Left colon (tissue), 2 donors: ENCODE data around the gene NOP56. TPM values are rescaled to one million over a fixed set of nuclear protein-coding genes. Genes with fewer than 3 reads are reported as not detected.
A peak's percentile ranks its signal among the peaks of the same experiment; 100 is the strongest.

Source experiments
- ATAC-seq: fragments of 200-7000 bp; cut with Tn5 transposase; one replicate; pipeline ENCODE4 v1.9.1; 2020; ENCODE audit warnings: mild to moderate bottlenecking, moderate library complexity
- DNase-seq, 2 donors: peaks; one replicate each; pipeline ENCODE4 v3.0.0-alpha.2; 2020
- intact Hi-C, 2 donors: fragments of 100-400 bp; cut with DNase I in 1 of 2; cut with micrococcal nuclease in 1 of 2; formaldehyde crosslinking; loops; one replicate each; pipeline versions ENCODE4 v1.11.2 to v1.14.0; 2022; cut with DNase I, micrococcal nuclease
- long read RNA-seq: library from polyadenylated mRNA; unstranded; transcript quantifications from one replicate; pipeline ENCODE4 v2.0.0, GENCODE V29; 2021
- total RNA-seq, 2 donors: library from RNA; stranded (reverse); fragmentation: NEBNext Ultra II Directional; extraction: Animal tissue kit (Norgen Biotek cat#: 25700); gene quantifications; one replicate each; pipeline ENCODE4 v1.2.1, GENCODE V29; 2021
- donor health status: DM: no; HTN: no; CAD: no.
- donor health status: DM: yes; HTN: yes; CAD: no.

The NOP56 gene, protein sequence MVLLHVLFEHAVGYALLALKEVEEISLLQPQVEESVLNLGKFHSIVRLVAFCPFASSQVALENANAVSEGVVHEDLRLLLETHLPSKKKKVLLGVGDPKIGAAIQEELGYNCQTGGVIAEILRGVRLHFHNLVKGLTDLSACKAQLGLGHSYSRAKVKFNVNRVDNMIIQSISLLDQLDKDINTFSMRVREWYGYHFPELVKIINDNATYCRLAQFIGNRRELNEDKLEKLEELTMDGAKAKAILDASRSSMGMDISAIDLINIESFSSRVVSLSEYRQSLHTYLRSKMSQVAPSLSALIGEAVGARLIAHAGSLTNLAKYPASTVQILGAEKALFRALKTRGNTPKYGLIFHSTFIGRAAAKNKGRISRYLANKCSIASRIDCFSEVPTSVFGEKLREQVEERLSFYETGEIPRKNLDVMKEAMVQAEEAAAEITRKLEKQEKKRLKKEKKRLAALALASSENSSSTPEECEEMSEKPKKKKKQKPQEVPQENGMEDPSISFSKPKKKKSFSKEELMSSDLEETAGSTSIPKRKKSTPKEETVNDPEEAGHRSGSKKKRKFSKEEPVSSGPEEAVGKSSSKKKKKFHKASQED
- 10 to 100 TPM; 70.9 to 85.3 TPM for total RNA-seq
- long read RNA-seq, transcript NOP56-201 (12 exons, 2,400 nt) = major isoform, 14 of 27 reads
- long read RNA-seq, partial matches to known transcripts = 10 of 27 reads
- long read RNA-seq, other reads (novel, unspliced or antisense) = 3 of 27 reads

DNA sequence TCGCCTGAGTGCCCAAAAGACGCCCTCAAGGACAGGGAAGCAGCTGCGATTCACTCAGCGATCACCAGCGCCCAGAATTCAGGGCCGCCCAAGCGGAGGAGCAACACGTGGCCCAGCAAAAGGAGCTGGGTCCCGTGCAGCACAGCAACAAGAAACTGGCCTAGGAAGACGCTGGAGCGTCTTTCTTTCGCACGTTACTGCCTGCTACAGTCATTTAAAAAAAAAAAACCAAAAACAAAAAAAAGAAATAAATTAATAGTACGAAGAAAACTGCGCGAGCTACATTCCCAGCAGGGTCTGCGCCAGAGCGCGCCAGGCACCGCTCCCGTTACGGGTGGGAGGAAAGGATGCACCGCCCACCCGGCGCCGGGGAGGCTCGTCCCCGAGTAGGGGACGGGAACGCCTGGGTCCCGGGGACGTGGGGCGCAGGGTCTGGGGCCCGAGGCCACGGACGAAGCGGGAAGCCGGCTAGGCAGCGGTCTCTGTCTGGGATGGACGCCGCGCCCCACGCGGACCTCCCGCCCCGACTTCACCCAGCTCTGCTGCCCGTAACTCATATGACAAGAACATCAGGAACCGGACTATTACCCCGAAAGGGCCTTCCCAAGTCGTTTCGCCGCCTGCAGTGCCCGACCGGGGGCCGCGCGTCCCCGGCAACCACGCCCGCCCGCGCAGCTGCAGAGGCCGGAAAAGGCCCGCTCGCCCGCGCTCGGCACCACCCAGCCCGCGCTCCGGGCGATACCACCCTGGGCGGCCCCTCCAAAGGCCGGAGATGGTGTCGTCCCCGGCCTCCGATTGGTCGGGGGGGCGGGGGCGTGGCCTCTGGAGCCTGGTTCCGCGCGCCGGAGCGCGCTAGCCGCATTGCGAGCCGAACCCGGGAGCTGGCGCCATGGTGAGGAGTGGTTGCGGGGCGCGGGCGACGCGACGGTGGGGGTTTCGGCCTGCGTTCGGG, at the start of gene NOP56:
NOP56 (plus strand) TSS at position 861 of the 952 bp plus-strand sequence; CDS start at position 890, 29 bp downstream.
- intact Hi-C loops = no loop called here
- DNase-seq (peak; percentile 87 to 95), ATAC-seq (peak; percentile 95)

DNA sequence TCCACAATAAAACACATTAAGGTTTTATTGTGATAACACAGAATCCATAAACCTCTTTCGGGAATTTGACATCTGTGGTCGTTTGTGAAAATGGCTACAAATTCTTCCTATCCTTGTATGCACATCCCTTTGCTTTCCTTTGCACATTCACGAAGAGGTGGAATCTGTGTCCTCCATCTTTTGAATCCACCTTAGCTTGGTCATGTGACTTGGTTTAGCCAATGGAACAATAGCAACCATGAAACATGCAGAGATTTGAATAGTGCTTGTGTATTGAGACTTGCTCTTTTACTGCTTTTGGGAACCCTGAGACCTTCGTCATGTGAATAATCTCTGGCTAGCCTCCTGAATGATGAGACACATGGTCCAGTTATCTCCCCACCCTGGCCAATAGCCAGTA, 49.7 kb upstream of the NOP56 start:
- intact Hi-C loops = no loop called here
- no peak for ATAC-seq
- DNase-seq = no peak

DNA sequence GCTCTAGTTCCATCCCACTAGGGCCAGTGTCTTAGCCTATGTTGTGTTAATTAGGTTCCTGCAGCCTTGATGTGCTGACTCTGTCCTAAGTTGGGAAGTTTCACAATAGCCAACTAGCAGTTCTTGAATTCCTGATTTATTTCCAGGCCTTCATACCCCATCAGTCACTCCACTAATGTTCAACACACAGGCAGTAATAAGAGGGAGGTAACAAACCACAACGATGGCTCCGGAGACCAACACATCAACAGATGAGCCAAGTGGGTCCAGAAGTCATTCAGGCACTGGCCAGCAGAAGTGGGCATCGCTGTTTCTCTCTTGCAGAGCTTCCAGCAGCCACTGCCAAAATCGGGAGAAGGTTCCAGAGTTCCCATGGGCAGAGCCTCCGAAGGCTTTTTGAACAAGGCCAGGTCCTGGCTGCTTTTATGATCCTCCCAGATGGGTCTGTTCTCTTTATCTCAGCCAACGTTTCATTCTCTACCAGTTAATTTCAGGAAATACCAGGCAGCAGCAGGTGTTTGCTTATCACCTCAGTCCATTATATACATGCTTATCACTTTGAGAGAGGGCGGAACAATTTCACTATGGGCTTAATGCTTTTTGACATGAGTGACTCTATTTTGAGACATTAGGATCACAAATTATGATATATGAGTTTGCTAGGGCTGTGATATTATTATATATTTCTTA, 48.5 kb upstream of the NOP56 start:
- no peak for DNase-seq
- ATAC-seq = peak; percentile 55
- intact Hi-C loops = no loop called here

DNA sequence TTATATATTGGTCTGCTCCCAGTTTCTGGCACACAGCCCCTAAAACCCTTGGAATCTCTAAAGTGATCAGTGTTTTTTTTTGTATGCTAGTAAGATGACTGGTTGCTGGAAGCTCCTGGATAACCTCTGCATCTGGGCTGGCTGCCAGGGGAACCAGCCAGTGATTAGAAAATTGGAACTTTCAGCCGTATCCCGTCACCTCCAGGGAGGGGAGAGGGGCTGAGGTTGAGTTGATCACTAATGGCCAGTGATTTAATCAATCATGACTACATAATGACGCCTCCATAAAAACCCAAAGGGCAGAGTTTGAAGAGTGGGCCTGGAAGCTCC, 48.0 kb upstream of the NOP56 start:
- ATAC-seq (no peak), DNase-seq (peak in 1 of 2 donors; percentile 32)
- intact Hi-C loops = no loop called here

DNA sequence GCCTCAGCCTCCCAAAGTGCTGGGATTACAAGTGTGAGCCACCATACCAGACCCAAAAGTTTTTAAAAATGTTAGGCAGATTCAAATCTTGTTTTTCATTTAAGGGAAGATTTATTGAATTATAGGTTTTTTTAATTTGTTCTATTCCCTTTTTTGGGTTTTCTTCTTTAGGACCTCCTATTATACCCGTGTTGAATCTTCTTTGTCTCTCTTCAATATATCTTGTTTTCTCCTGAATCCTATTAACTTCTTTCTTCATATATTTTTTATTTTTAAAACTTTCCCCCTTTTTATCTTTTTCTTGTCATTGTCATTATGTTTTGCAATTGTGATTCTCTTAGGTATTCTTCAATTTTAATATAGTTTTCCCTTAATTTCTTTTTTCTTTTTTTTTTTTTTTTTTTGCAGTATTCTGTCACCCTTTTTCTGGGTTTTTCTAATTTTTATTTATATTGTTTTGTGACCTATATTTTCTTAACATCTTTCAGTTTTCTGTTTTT, 45.9 kb upstream of the NOP56 start:
- intact Hi-C loops = no loop called here
- DNase-seq (no peak), ATAC-seq (no peak)

DNA sequence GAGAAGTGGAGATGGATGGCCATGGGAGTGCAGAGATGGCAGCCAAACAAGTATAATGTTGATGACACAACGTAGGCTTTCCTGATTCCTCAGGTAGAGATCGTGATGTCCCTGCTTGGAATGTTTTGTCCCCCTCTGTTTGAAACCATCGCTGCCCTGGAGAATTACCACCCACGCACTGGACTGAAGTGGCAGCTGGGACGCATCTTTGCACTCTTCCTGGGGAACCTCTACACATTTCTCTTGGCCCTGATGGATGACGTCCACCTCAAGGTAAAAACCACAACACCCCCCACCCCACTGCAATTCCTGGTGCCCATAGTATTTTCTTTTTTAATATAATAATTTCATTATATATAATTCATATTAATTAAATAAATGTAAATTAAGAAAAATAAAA, 42.1 kb upstream of the NOP56 start:
- DNase-seq = no peak
- ATAC-seq = no peak
- intact Hi-C loops = no loop called here

DNA sequence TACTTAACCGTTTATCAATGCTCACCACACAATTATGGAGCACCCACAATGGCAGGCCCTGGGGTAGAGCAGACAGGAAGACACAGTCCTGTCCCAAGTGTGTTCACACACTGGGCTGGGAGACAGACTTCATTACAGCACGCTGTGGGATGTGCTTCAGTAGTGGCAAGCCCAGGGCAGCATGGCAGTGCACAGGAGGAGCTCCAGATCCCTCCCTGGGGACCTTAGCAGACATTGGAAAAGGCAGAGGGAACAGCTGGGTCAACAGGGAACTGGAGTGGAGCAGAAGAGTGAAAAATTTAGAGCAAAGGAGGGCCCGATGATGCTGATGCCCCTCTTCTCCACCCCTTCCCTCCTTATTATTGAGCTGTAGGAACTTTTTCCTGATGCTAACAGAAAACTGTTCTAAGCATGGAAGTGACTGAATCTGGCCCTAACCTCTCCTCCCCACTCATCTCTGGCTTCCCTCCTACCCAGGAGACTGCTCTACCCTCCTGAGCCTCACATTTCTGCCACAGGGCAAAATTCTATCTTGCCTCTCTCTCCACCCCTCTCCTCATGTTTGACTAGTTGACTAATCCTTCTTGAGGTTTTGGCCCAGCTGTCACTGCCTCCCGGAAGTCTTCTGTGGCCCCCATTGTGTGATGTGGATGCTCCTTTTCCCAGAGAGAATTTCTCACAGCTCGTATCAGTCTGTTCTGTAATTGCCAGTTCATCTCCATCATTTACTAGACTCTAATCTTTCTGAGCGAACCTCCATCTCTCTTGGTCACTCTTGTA, 41.3 kb upstream of the NOP56 start:
- ATAC-seq (no peak), DNase-seq (no peak)
- intact Hi-C loops = no loop called here

DNA sequence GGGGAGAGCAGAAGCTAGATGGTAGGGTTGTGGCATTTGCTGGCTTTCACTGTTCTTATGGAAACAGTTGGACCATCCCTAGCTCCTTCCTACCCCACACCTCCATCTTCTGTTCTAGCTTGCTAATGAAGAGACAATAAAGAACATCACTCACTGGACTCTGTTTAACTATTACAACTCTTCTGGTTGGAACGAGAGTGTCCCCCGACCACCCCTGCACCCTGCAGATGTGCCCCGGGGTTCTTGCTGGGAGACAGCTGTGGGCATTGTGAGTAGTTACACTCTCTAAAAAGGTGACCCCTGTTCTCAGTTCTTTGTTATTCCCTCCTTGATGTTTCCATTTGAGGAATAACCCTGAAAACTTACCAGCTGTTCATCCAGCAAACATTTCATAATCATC, 40.4 kb upstream of the NOP56 start:
- DNase-seq (no peak), ATAC-seq (no peak)
- intact Hi-C loops = no loop called here

DNA sequence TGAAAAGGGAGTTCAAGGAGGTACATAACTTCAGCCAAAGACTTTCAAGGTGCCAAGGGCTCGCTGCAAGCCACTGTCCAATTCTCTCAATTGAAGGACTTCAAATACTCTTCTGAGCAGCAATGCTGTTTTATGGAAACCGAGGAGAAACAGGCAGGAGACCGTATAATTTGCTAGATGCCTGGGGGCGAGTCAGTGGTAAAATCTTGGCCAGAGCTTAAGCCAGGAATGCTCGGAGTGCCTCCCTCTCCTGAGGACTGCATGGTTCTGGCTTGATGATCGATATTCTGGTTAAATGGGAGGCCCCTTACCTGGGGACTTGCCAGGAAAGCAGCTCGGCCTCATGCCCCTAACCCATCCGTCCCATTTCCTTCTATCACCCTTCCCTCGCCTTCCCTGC, 35.8 kb upstream of the NOP56 start:
- intact Hi-C loops = no loop called here
- ATAC-seq (no peak), DNase-seq (no peak)

DNA sequence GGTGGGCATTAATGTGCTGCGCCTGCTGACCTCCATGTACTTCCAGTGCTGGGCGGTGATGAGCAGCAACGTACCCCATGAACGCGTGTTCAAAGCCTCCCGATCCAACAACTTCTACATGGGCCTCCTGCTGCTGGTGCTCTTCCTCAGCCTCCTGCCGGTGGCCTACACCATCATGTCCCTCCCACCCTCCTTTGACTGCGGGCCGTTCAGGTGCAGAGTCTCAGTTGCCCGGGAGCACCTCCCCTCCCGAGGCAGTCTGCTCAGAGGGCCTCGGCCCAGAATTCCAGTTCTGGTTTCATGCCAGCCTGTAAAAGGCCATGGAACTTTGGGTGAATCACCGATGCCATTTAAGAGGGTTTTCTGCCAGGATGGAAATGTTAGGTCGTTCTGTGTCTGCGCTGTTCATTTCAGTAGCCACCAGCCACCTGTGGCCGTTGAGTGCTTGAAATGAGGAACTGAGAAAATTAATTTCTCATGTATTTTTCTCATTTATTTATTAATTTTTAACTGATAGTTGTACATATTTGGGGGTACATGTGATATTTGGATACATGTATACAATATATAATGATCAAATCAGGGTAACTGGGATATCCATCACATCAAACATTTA, 35.2 kb upstream of the NOP56 start:
- intact Hi-C loops = no loop called here
- ATAC-seq = no peak
- DNase-seq = no peak

DNA sequence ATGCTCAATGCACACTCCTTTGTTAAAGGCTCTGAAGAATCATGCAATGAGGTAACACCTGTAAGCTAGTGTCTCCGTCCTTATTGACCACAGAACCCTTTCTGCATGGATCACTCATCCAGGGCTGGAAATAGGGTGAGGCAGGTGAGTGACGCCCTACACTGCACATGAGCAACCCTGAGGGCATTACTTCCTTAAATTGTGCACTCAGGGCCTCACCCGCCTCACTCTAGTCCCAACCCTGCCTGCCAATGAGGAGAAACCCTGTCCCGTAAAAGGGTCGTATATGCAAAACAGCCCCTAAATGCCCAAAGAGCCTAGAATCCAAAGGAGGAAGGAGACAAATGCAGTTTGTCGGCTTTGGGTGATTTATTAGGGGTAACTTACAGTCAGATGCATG, 33.6 kb upstream of the NOP56 start:
- ATAC-seq (peak; percentile 79), DNase-seq (no peak)
- intact Hi-C loops = no loop called here

DNA sequence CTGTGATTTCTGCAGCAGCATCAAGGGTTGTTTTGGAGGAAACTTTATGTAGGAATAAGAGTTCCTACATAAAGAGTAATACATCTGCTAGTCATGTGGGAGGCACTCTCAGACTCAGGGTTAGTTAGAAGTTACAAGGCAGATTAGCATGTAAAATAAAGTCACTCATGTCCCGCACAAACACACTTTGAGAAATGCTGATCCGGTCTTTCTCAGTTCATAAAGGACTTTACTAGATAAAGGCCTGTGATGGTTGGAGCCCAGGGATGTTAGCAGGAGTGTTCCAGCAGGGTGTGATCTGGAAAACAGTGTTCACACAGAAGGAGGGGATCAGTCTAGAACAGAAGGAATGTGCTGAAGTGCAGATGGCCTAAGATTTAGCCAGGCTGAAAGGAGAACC, 33.1 kb upstream of the NOP56 start:
- no peak for ATAC-seq
- intact Hi-C loops = no loop called here

DNA sequence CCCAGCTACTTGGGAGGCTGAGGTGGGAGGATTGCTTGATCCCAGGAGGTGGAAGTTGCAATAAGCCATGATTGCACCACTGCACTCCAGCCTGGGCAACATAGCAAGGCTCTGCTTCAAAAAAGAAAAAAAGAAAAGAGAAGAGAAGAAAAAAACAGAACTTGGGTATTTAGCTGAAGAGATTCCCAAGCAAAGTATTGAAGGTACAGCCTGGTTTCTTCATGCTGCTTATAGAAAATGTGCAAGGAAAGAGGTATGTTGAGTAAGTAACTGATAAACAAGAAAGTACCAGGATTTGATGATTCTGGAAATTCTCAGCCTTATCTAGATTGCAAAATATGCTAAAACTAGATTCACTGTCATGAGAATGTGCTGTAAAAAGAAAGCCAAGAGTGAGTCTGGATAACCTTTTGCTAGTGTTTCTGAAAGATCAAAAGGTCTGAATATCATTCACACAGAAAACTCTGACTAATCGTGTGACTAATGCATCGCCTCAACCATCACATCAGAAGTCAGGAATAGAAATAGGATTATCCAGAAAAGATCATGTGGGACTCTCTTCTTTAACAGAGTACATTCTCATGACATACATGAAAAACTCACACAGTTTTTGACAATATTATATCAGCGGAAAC, 32.4 kb upstream of the NOP56 start:
- ATAC-seq (no peak), DNase-seq (no peak)
- intact Hi-C loops = no loop called here

More for the DNA sequence above, 33.1 kb upstream of the NOP56 start:
- DNase-seq = no peak

DNA sequence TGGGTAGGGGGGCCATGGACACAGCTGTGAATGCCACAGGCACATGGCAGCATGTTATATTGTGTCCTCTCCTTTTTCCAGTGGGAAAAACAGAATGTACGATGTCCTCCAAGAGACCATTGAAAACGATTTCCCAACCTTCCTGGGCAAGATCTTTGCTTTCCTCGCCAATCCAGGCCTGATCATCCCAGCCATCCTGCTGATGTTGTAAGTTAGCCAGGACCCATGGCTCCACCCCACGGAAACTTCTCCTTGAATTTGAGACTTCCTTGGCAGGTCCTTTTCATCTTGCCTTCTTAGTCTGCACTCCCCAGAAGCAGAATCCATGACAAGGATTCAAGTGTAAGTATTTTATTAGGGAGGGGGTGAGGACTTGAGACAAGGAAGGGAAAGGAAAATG, 28.2 kb upstream of the NOP56 start:
- ATAC-seq (no peak), DNase-seq (no peak)
- intact Hi-C loops = no loop called here

DNA sequence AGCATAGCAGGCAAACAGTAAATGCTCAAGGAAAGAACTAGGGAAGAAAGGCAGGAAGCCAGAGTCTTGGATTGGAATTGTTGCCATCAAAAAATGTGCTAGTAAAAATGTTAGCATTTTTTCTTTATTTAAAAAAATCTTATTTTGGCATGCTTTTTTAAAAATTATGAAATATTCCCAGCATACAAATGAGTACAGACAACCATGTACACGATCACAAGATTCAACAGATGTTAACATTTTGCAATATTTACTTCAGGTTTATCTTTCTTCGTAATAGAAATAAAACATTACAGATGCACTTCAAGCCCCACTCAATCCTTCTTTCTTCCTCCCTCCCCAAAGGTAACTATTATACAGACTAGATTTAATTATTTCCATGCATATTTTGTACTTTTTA, 27.4 kb upstream of the NOP56 start:
- ATAC-seq = no peak
- intact Hi-C loops = no loop called here
- no peak for DNase-seq

DNA sequence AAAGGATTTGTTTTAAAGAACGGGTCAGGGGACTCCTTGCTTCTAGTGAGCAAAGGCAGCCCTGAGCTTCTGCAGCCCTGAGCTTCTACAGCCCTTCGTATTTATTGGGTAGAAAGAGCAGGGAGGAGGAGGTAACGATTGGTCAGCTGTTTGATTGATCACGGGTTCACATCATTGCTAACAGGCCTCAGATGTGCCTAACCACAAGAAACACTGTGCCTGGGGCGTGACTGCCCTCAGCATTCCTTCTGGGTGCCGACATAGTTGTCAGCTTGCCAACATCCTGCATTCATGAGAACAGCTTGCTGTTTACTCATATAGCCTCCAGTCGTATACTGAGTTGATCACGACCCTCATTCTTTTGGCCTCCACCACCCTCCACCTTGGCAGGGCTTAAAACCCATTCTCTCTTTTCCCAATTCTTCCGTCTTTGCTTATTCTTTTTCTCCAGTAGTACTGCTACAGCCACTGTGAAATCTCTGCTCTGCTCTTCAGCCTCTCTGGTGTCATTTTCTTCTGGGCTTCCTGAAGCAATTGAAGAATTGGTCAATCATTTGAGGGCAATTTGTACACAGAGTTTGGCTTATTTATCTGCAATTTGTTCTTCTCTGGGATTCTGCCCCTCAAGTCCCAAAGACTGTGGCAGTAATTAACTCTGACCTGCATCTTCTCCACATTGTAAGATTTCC, 25.4 kb upstream of the NOP56 start:
- ATAC-seq (peak; percentile 92), DNase-seq (peak; percentile 74 to 86)
- intact Hi-C loops = no loop called here

DNA sequence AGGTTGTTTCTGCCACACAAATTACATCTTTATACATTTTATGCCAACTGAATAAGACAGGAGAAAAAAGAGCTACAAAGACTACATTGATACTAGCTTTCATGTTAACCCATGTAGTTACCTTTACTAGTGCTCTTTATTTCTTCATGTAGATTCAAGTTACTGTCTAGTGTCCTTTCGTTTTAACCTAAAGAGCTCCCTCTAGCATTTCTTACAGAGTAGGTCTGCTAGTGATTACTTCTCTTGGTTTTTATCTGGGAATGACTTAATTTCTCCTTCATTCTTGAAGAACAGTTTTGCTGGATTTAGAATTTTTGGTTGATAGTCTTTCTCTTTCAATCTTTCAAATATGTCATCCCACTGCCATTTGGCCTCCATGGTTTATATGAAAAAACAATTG, 21.2 kb upstream of the NOP56 start:
- intact Hi-C loops = no loop called here
- DNase-seq = no peak
- peak; percentile 52 for ATAC-seq
